Ascending aorta (tissue), 2 donors: ENCODE results near the gene SMPX. TPM values are rescaled to one million over a fixed set of nuclear protein-coding genes. Genes with fewer than 3 reads are reported as not detected.

Experiments
- DNase-seq, 2 donors: peaks; one replicate each; pipeline ENCODE4 v3.0.0-alpha.2; 2019; ENCODE audit warnings: low spot score in 2 of 2
- H3K27ac ChIP-seq, 2 donors: fragments of 200-600 bp; sonication (generic); one replicate each; pipeline ENCODE4 v1.5.1; 2016 to 2017; ENCODE audit warnings: mild to moderate bottlenecking in 1 of 2
- H3K27me3 ChIP-seq: fragments of 200-600 bp; sonication (generic); one replicate; pipeline ENCODE4 v1.5.1; 2017
- H3K36me3 ChIP-seq, 2 donors: fragments of 200-600 bp; sonication (generic); one replicate each; pipeline ENCODE4 v1.5.1; 2016
- H3K4me1 ChIP-seq, 2 donors: fragments of 200-600 bp; sonication (generic); one replicate each; pipeline ENCODE4 v1.5.1; 2016 to 2017; ENCODE audit warnings: mild to moderate bottlenecking in 1 of 2
- H3K4me3 ChIP-seq, 2 donors: fragments of 200-600 bp; sonication (generic); one replicate each; pipeline ENCODE4 v1.5.1; 2016 to 2017; ENCODE audit warnings: mild to moderate bottlenecking in 1 of 2
- H3K9me3 ChIP-seq, 2 donors: fragments of 200-600 bp; sonication (generic); one replicate each; pipeline ENCODE4 v1.5.1; 2016
- CTCF ChIP-seq, 3 experiments: fragments of 200-600 bp in 2 of 3; fragments of 450-650 bp in 1 of 3; sonication (generic) in 2 of 3; IDR thresholded peaks; one replicate each; pipeline ENCODE4 v1.5.1; 2016 to 2019; ENCODE audit warnings: antibody characterized with exemption in 3 of 3, mild to moderate bottlenecking in 1 of 3, moderate library complexity in 1 of 3
- intact Hi-C: fragments of 100-400 bp; cut with DNase I; formaldehyde crosslinking; loops from one replicate; pipeline ENCODE4 v1.15.1; 2023
- total RNA-seq: library from RNA; depleted of rRNA; stranded (reverse); fragments of >200 nt; gene quantifications from one replicate; pipeline ENCODE4 v1.1.0, GENCODE V29; 2016

Gene SMPX
- total RNA-seq: not detected

GRCh38 chrX:21757960-21758359 lies at the start of gene SMPX:
Gene SMPX (minus strand): TSS chrX:21758116. CDS start chrX:21754290, 3,826 bp downstream.
- no peaks in the 10 kb centered on the region for H3K9me3 ChIP-seq
- intact Hi-C loops: no loop called here
- no peaks in the 10 kb centered on the region for H3K27me3 ChIP-seq
- no peaks in the 10 kb centered on the region for H3K36me3 ChIP-seq
- H3K4me1 ChIP-seq: no peaks in the 10 kb centered on the region
- no peak for DNase-seq
- H3K4me3 ChIP-seq: peak within 1 kb of the TSS in 1 of 2 donors; percentile 50
- peak within 1 kb of the TSS; percentile 11 to 48 for H3K27ac ChIP-seq
- no peak for TF ChIP-seq CTCF (IDR thresholded peaks at IDR 0.05)

GRCh38 chrX:21806691-21807090 lies 48.8 kb upstream of the SMPX start:
- intact Hi-C loops: no loop called here
- no peak for TF ChIP-seq CTCF (IDR thresholded peaks at IDR 0.05)

GRCh38 chrX:21802839-21803238 lies 44.9 kb upstream of the SMPX start:
- Histone ChIP-seq H3K27ac (no peak overlapping the region), H3K4me3 (no peak overlapping the region), H3K9me3 (no peaks in the 10 kb centered on the region), H3K27me3 (no peaks in the 10 kb centered on the region), H3K4me1 (peaks cover 0 to 6% of the 10 kb centered on the region in 2 donors), H3K36me3 (no peaks in the 10 kb centered on the region)
- intact Hi-C loops: no loop called here
- no peak for TF ChIP-seq CTCF (IDR thresholded peaks at IDR 0.05)
- no peak for DNase-seq

More at GRCh38 chrX:21806691-21807090, 48.8 kb upstream of the SMPX start:
- Histone ChIP-seq H3K4me3 (no peak overlapping the region), H3K36me3 (no peaks in the 10 kb centered on the region), H3K27ac (no peak overlapping the region), H3K4me1 (no peaks in the 10 kb centered on the region), H3K27me3 (no peaks in the 10 kb centered on the region), H3K9me3 (no peaks in the 10 kb centered on the region)
- no peak for DNase-seq

GRCh38 chrX:21802054-21802670 lies 44.2 kb upstream of the SMPX start:
- no peak overlapping the region for H3K27ac ChIP-seq
- TF ChIP-seq CTCF (IDR thresholded peaks at IDR 0.05): no peak
- intact Hi-C loops: no loop called here
- DNase-seq: no peak
- no peaks in the 10 kb centered on the region for H3K27me3 ChIP-seq
- H3K36me3 ChIP-seq: no peaks in the 10 kb centered on the region
- peaks cover 0 to 6% of the 10 kb centered on the region in 2 donors for H3K4me1 ChIP-seq
- no peak overlapping the region for H3K4me3 ChIP-seq
- H3K9me3 ChIP-seq: no peaks in the 10 kb centered on the region

GRCh38 chrX:21800344-21800770 lies 42.4 kb upstream of the SMPX start:
- intact Hi-C loops: no loop called here
- Histone ChIP-seq H3K9me3 (no peaks in the 10 kb centered on the region), H3K36me3 (no peaks in the 10 kb centered on the region), H3K27ac (no peak overlapping the region), H3K4me3 (no peak overlapping the region), H3K4me1 (peaks cover 0 to 6% of the 10 kb centered on the region in 2 donors), H3K27me3 (no peaks in the 10 kb centered on the region)
- no peak for TF ChIP-seq CTCF (IDR thresholded peaks at IDR 0.05)
- DNase-seq: no peak
